Hematopoietic multipotent progenitor cell treated with erythropoietin and hydrocortisone succinate and interleukin-3 and kit ligand, for 15 days (in vitro differentiated cells): ENCODE results near the gene GTSE1.

Source experiments
- DNase-seq: peaks from one replicate; pipeline ENCODE4 v3.0.0-alpha.2; 2015; ENCODE audit warnings: low spot score

GTSE1 gene

GRCh38 chr22:46329616-46330015 is 32.9 kb downstream of the GTSE1 start:
- no peak for DNase-seq

DNA sequence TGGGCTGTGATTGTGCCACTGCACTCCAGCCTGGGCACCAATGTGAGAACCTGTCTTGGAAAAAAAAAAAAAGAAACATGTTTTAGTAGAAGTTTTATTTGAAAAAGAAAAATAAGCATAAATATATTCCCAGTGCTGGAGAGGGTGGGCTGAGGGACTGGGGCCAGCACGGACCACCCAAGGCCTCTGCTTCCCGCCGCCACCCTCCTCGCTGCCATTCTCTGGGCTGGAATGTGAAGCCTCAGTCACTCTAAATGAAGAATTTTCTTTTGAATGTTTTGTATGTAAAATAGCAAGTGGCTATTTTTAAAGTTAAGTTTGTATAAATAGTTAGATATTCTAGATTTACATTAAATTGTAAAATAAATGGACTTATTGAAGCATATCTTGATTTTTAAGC is 33.8 kb downstream of the GTSE1 start:
- DNase-seq = no peak

- DNase-seq = no peak
Measured at GRCh38 chr22:46331496-46331895, 34.8 kb downstream of the GTSE1 start.

DNA sequence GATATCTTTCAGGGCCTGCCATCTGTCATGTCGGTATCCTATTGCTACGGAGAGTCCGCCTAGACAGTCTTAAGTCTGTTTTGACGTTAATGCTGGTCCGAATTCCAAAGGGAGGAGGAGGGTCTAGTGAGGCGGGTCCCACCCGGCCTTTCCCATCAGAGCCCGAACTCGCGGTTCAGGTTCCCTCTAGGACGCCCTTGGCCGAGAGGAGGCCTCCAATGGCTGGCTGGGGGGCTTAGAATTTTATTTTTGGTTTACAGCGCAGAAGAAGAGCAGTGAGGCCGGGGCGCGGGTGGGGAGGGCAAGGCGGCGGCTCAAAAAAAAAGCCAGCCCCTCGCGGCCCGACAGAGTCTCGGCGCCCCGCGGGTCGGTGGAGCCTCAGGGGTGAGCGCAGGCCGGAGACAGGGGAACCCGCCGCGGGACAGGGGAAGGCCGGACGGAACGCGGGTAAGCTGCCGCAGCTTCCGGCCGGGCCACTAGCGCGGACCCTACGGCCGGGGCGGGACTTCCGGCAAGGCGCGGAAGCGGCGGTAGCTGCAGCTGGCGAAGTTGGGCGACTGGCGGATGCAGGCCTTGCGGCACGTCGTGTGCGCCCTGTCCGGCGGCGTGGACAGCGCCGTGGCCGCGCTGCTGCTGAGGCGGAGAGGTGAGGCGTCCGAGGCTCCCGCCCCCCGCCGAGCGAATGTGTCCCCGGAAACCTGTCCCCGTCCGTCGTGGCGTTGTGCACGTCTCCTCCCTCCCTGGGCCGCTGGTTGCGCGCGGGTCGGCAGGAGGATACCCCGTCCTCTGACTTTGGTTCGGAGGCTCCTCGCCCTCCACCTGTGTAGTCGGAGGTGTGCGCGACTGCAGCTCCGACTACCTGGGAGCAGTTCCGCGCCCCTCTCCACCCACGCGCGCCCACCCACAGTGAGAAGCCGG is 38.8 kb downstream of the GTSE1 start, which contains the start of gene TRMU:
Gene TRMU (plus strand): TSS at position 514 of the 918 bp plus-strand sequence. CDS start 51 bp downstream, at position 565.
- peak; percentile 83 for DNase-seq

DNA sequence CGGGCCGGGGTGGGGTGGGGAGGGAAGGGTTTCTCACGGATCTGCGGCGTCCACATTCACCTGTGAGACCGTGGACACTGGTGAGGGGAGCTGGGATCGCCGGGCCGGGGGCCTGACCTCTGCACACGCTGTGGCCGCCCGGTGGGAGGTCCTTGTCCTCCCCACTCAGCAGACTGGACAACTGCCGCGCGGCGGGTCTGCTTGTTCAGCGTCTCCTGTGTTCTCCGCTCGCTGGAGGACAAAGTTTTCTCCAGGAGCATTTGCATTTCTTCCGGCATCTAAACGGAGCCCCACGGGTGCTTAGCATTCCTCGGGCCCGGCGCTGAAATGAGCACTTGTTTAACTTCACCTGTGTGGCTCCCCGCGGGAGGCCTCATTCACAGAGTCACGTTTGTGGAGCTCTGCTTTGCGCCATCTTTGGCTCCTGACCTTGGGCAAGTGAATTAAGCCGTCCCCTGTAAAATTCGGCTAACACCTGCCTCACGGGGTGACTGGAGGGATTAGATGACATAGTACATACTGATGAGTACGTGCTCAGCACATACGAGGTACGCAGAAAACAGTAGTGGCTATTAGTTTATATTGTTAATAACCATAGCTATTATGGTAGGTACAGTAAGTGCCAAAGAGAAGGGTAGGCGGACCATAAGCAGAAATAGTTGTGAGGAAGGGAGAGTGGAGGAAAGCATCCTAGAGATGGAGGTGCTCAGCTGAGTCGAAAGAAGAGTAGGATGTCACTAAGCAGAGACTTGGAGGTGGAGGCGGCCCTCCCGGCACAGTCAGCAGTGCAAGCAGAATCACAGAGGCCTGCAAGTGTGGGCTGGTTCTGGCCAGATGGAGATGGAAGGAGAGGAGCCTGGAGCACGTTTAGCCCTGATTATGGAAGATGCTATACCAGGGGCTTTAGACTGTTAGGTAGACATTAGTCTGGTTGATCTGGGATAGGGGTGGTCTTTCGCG is 39.7 kb downstream of the GTSE1 start:
- no peak for DNase-seq

DNA sequence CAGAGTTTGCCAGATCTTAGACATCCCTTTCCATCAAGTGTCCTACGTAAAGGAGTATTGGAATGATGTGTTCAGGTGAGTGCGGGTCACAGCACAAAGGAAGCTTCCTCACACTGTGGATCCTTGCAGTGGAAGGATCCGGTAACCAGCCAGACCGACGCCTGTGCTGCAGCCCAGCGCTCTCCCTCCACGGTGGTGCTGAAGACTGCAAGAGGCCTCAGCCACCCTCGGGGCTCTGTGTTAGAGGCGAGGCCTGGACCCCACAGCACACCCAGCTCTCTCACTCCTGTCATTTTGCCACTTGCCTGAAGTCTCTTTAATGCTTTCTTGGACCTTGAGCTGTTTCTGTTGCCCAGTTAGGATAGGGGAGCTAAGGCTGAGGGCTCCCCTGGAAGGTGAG is 41.2 kb downstream of the GTSE1 start:
- DNase-seq = no peak

- no peak for DNase-seq
Measured at GRCh38 chr22:46338636-46339035, 42.0 kb downstream of the GTSE1 start.

DNA sequence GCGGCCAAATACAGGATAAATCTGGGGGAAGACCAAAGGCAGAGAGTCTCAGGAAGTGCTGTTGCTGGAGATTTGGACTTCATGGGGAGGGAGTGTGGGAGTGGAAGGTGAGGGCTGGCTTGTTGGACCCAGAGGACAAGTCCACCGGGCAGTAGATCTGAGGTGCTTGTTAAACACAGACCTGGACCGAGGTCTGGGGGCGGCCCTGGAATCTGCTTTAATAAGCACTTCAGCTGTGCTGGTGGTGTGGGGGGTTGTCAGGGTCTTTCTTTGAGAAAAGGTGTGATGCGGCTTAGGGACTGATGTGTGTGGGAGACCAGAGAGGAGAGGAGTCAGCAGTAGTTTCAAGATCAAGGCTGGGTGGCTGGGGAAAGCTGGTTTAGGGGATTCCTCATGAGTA is 43.3 kb downstream of the GTSE1 start:
- DNase-seq = no peak

- no peak for DNase-seq
Measured at GRCh38 chr22:46340676-46341075, 44.0 kb downstream of the GTSE1 start.

DNA sequence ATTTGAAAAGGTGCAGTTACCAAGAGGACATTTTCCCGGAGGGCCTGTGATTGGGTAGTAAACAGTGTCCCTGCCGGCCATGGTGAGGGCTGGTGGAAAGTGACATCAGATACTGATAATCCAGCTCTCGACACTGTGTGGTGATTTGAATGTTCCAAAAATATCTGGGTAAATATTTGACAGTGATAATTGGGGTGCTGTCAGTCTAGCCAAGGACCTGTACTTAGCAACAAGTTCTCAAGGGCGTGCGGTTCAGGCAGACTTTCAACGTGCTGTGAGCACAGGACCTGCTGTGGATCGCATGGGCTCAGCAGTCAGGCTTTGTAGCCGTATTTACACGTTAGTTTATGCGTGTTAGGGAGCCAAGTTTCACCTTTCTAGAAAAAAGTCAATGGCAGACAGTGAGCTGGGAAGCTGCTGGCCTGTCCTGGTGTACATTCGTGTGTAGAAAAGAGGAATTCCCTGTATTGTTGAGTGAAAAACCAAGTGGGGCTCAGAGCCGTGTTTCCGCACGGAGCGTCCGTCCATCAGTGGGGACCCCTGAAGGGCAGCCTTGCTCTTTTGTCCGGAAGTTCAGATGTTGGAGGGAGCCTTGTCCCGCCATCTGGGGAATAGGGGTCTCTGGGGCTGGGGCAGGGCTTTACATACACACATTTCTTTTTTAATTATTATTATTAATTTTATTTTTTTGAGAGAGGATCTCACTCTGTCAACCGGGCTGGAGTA is 50.2 kb downstream of the GTSE1 start:
- no peak for DNase-seq

GRCh38 chr22:46347646-46348045 is 51.0 kb downstream of the GTSE1 start:
- no peak for DNase-seq

- no peak for DNase-seq
Measured at GRCh38 chr22:46348099-46348695, 51.5 kb downstream of the GTSE1 start.

DNA sequence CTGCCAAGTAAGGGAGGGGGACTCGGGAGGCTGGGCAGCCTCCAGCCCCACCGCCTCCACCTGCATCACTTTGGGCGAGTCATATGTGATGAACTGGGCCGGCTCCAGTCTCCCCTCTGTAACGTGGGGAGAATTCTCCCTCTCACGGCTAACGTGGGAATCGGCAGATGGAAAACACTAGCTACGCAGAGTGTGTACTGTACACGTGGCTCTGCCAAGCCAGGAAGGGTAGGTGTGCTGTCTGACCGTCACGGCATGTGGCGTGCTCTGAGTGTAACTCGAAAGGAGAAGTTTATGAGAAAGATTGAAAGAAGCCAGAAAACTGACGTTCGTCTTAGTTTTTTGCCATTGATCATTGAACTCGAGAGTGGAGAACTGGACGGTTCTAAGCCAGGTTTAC is 52.6 kb downstream of the GTSE1 start:
- DNase-seq = no peak

DNA sequence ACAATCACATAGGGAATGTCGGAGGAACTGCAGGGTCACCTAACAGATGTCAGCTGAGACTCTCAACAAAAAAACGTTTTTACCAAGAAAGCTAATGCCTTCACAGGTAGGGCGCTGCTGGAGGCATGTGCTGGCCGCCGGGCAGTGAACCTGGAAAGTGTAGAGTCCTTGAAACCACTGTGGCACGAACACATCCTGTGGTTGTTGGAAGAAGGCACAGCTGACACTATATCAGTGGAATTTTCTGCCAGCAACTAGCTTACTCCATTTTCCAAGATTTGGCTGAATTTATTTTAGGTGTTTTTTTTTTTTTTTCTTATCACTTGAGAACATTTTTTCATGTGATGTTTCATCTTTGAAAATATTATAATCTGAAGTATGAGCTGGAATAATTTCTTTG is 53.0 kb downstream of the GTSE1 start:
- DNase-seq = no peak

DNA sequence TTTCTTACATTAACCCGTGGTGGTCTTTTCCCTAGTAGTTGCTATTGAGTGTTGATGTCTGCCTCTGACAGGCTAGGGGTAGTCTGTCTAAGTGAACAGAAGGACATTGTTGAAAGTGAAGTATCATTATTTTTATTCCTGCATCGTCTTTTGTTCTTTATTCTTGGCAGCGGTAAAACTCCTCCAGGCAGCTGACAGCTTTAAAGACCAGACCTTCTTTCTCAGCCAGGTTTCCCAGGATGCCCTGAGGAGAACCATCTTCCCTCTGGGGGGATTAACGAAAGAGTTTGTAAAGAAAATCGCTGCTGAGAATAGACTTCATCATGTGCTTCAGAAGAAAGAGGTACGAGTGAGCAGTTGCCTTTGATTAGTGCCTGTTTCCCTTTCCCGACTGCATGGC is 53.5 kb downstream of the GTSE1 start:
- no peak for DNase-seq

DNA sequence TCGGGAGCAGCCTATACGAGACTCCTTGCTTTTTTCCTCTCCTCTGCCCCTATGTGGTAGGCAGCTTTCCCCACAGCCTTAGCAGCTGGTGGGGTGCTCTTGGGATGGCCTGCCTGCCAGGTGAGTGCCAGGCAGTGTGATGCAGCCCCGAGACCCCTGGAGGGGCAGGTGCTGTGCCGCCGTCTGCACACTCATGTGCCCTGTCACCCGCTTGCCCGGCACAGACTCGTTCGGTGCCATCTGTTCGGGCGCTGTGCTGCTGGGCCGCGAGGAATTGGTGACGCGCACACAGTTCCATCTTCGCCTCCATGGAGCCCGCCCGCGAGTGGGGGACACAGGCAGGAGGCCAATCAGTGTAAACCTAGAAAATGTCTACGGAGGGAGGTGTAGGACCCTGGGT is 54.0 kb downstream of the GTSE1 start:
- no peak for DNase-seq

GRCh38 chr22:46351131-46351735 is 54.6 kb downstream of the GTSE1 start:
- no peak for DNase-seq

GRCh38 chr22:46351767-46352166 is 55.1 kb downstream of the GTSE1 start:
- DNase-seq = no peak

- DNase-seq = no peak
Measured at GRCh38 chr22:46352276-46352675, 55.6 kb downstream of the GTSE1 start.

DNA sequence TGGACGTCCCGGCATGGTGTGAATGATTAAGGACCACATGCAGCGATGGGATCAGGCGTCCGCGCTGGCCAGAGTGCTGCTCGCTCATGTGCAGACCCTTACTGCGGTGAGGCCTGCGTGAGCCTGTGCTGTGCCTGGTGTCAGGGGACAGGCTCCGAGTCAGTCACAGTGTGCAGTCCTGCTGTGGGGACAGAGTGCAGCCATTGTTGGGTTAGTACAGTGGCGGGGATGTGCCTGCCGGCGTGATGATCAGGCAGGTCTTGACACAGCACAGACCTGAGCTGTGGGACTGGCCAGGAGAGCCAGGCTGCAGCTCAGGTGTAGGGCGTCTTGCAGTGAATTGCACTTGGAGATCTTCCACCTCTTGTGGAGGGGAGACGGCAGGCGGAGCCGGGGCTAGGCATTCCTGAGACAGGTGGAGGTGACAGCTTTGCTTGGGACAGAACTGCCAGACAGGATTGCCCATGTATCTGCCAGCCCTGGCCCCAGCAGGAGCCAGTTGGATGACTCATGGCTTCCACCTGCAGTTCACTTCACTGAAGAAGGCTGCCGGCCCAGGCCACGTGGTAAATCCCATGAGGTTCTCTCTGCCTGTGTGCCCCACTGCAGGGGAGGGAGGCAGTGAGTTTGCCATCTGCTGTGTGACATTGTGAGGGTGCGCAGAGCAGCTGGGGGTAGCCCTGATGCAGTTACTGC is 56.2 kb downstream of the GTSE1 start:
- DNase-seq = no peak
